Fibroblast of pulmonary artery (primary cell): ENCODE measurements around the gene SIGLEC14.

ENCODE experiments used
- DNase-seq: peaks from one replicate; pipeline ENCODE4 v3.0.0-alpha.2; 2010; ENCODE audit warnings: low read depth
- H3K4me3 ChIP-seq: replicated peaks from 2 replicates; pipeline ENCODE4 v1.5.1; 2011; ENCODE audit warnings: low read depth, mild to moderate bottlenecking, control low read depth, low read length, moderate library complexity
- TF ChIP-seq, protein P1 (sequence below): IDR thresholded peaks from 2 replicates; pipeline ENCODE4 v1.5.1; 2011; ENCODE audit warnings: mild to moderate bottlenecking, control low read depth, low read length, inconsistent platforms; ENCODE audit errors: missing control alignments

Gene SIGLEC14

DNA sequence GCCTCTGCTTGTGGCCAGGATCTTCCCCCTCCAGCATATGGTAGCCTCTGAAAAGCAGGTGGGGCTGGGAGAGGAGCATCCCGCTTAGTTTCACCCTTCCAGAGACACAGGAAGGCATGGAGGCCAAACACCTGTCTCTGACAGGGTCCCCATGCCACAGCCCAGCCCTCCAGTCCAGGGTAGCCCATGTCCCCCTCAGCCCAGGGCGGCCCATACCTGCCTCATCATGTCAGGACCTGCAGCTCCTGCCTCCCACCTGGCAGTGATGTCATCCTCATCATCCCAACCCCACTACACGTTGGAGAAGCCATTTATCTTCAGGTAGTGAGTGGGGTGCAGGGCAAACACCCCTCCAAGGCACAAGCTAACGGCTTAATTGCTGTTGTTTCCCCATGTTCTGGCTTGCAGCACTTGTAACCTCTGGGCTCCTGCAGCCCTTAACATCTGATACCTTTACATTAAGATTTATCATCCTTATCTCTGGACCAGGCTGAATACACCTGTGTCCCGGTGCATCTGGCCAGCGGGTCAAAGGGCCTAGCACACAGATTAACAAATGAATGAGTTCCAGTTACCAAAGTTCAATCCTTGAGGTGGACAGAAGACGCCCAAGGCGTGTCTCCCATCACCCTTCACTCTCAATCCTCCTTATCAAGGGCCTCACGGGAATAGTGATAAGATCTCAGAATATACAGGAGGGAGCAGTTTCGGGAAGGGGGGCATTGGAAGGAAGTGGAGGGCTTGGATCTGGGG lies 53.3 kb downstream of the SIGLEC14 start:
- no peak for DNase-seq
- H3K4me3 ChIP-seq = peak overlapping the region; percentile 75
- TF ChIP-seq, protein P1, sequence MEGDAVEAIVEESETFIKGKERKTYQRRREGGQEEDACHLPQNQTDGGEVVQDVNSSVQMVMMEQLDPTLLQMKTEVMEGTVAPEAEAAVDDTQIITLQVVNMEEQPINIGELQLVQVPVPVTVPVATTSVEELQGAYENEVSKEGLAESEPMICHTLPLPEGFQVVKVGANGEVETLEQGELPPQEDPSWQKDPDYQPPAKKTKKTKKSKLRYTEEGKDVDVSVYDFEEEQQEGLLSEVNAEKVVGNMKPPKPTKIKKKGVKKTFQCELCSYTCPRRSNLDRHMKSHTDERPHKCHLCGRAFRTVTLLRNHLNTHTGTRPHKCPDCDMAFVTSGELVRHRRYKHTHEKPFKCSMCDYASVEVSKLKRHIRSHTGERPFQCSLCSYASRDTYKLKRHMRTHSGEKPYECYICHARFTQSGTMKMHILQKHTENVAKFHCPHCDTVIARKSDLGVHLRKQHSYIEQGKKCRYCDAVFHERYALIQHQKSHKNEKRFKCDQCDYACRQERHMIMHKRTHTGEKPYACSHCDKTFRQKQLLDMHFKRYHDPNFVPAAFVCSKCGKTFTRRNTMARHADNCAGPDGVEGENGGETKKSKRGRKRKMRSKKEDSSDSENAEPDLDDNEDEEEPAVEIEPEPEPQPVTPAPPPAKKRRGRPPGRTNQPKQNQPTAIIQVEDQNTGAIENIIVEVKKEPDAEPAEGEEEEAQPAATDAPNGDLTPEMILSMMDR = no peak
